ENCODE data around the gene PAXIP1. TPM values are rescaled to one million over a fixed set of nuclear protein-coding genes. Genes with fewer than 3 reads are reported as not detected.

The PAXIP1 gene
- total and polyA plus RNA-seq, 10 of the 15 experiments (the other 5 are each of a cell fraction or from before 2014, with no cell fraction given), result 7.3 to 27.2 (median 18.1) TPM

- in situ Hi-C loops (cut with MboI), result loop anchor here (5.0 kb wide), 2 partner anchors 275 to 415 kb away; no protein-coding TSS in a partner anchor
- ChIA-PET POLR2A (interaction anchor here (1.0 to 2.1 kb wide), 6 partner anchors 73 to 372 kb away, joined by 3 to 7 read pairs (median 4); partner anchors contain the start of gene PAXIP1), CTCF (interaction anchor here (0.6 to 5.2 kb wide), 75 partner anchors 10 to 840 kb away, joined by 3 to 97 read pairs (median 4); partner anchors contain the start of genes INSIG1 and PAXIP1), RAD21 (ENCODE audit: unreplicated experiment) (interaction anchor here (0.6 to 3.5 kb wide), 39 partner anchors 10 to 671 kb away, joined by 3 to 56 read pairs (median 4); partner anchors contain the start of gene PAXIP1), SMC1A (ENCODE audit: uncharacterized antibody, unreplicated experiment) (interaction anchor here (0.6 to 3.6 kb wide), 52 partner anchors 9 to 831 kb away, joined by 3 to 44 read pairs (median 4); partner anchors contain the start of gene PAXIP1)
- Histone ChIP-seq H2AFZ (ENCODE audit: control insufficient read depth, low read depth, low read length) (peak overlapping the region; percentile 96), H3K27me3 (replicated peaks in 1 of 2; ENCODE audit: control insufficient read depth in 2 of 2, insufficient read depth in 2 of 2, low read length in 1 of 2) (no peaks in the 10 kb centered on the region), H3K9me3 (replicated peaks; ENCODE audit: control insufficient read depth, insufficient read depth, low read length) (peaks cover 1% of the 10 kb centered on the region; the same call in 1 of the 3 replicates), H3K4me3 (peak overlapping the region; percentile 66), H3K36me3 (ENCODE audit: control insufficient read depth in 2 of 2, insufficient read depth in 2 of 2, low read length in 1 of 2) (no peaks in the 10 kb centered on the region), H3K27ac (ENCODE audit: control insufficient read depth, insufficient read depth) (peak overlapping the region; percentile 82), H3K4me2 (ENCODE audit: control insufficient read depth, insufficient read depth) (peak overlapping the region; percentile 93), H3K79me2 (ENCODE audit: control insufficient read depth, insufficient read depth, low read length) (peaks cover 3% of the 10 kb centered on the region; the same call in 1 of the 2 replicates), H4K20me1 (ENCODE audit: control insufficient read depth, insufficient read depth) (no peaks in the 10 kb centered on the region), H3K9ac (ENCODE audit: control insufficient read depth, insufficient read depth, low read length) (peak overlapping the region; percentile 86), H3K4me1 (ENCODE audit: control insufficient read depth, insufficient read depth, low read length) (peaks cover 4% of the 10 kb centered on the region; the same call in 1 of the 2 replicates)
- WGBS (ENCODE audit: insufficient coverage, insufficient replicate concordance, low lambda C conversion rate, missing lambda C conversion rate), result under 1% methylated on average over 5 of the region's 5 CpGs
- intact Hi-C loops (cut with micrococcal nuclease; ENCODE audit: unreplicated experiment), result loop anchor here (1.0 to 10.0 kb wide), 7 partner anchors 81 to 837 kb away; no protein-coding TSS in a partner anchor
- ATAC-seq (peak; percentile 87), FAIRE-seq (no peak), DNase-seq (ENCODE audit: low read depth, low spot score) (peak; percentile 39)
- no TSS peak for BruUV-seq (replicated peaks)
- peak; percentile 53 for TF ChIP-seq NKRF (conservative IDR thresholded peaks at IDR 0.05)
- 0 out of 2 replicates have a peak, but pooled peaks have one; percentile 54 for TF ChIP-seq ZNF207 (IDR thresholded peaks at IDR 0.05; ENCODE audit: borderline replicate concordance)
- TF ChIP-seq TBL1XR1 (IDR thresholded peaks at IDR 0.05; ENCODE audit: low read depth, low read length), result no peak
- TF ChIP-seq HSF1 (IDR thresholded peaks at IDR 0.05; ENCODE audit: low read depth, low read length), result no peak
- no peak for TF ChIP-seq ELK1 (IDR thresholded peaks at IDR 0.05; ENCODE audit: low read depth, low read length)
- no peak for TF ChIP-seq NFYA (IDR thresholded peaks at IDR 0.05; ENCODE audit: borderline replicate concordance, low read depth, low read length)
- no peak for TF ChIP-seq BMI1 (IDR thresholded peaks at IDR 0.05; ENCODE audit: borderline replicate concordance)
- peak; percentile 61 to 76 (median 62) for TF ChIP-seq CTCF (IDR thresholded peaks at IDR 0.05 in 2 of 3, conservative IDR thresholded peaks at IDR 0.05 in 1 of 3; ENCODE audit: control insufficient read depth in 2 of 3, extremely low read depth in 1 of 3, insufficient read depth in 1 of 3, low read depth in 3 of 3, low read length in 3 of 3)
- TF ChIP-seq CREB1 (IDR thresholded peaks at IDR 0.05; ENCODE audit: low read depth), result no peak
- TF ChIP-seq POLR2AphosphoS5 (IDR thresholded peaks at IDR 0.05; ENCODE audit: low read length), result no peak
- TF ChIP-seq GATAD2B (conservative IDR thresholded peaks at IDR 0.05; ENCODE audit: low read depth), result no peak
- TF ChIP-seq FOXM1 (IDR thresholded peaks at IDR 0.05; ENCODE audit: low read depth, low read length), result no peak
- TF ChIP-seq FOXK2 (IDR thresholded peaks at IDR 0.05), result no peak
- TF ChIP-seq POU2F2 (IDR thresholded peaks at IDR 0.05; ENCODE audit: borderline replicate concordance, low read depth, low read length), result no peak
- TF ChIP-seq RAD21 (IDR thresholded peaks at IDR 0.05; ENCODE audit: insufficient read depth, low read depth, low read length), result peak; percentile 91
- no peak for TF ChIP-seq CEBPB (IDR thresholded peaks at IDR 0.05; ENCODE audit: borderline replicate concordance in 1 of 2, low read depth in 2 of 2, low read length in 2 of 2)
- peak; percentile 64; the same call in 1 of the 2 replicates for TF ChIP-seq SMC3 (IDR thresholded peaks at IDR 0.05; ENCODE audit: borderline replicate concordance, low read length)
These were observed 75.2 kb downstream of the PAXIP1 start for GRCh38 chr7:154927624-154928125.

All from GM12878 (cell line).